Measurements from ENCODE around the gene CELSR2.
"Not testable (repeated sequence)": the region's sequence is repeated elsewhere in the genome, so short reads cannot be mapped to it uniquely, and the experiment has no call there.

CELSR2 gene

DNA sequence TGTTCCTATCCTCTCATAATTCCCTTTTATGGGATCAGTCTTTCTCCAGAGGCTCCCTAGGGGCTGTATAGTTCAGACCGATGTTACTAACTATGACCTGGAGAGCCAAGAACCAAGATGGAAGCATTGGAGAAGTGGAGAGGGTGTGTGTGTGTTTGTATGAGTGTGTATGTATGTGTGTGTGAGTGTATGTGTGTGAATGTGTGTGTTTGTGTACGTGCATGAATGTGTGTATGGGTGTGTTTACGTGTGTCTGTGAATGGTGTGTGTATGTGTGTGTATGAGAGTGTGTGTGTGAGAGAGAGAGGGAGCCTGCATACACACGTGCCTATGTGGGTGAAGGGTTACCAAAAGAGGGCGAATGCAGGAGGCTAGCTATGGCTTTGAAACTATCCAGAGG lies 52.5 kb downstream of the CELSR2 start:
- no peak overlapping the region for H3K4me3 ChIP-seq (ENCODE audit: low read length)
- no peak for DNase-seq (ENCODE audit: low read depth)
- TF ChIP-seq, protein P1, sequence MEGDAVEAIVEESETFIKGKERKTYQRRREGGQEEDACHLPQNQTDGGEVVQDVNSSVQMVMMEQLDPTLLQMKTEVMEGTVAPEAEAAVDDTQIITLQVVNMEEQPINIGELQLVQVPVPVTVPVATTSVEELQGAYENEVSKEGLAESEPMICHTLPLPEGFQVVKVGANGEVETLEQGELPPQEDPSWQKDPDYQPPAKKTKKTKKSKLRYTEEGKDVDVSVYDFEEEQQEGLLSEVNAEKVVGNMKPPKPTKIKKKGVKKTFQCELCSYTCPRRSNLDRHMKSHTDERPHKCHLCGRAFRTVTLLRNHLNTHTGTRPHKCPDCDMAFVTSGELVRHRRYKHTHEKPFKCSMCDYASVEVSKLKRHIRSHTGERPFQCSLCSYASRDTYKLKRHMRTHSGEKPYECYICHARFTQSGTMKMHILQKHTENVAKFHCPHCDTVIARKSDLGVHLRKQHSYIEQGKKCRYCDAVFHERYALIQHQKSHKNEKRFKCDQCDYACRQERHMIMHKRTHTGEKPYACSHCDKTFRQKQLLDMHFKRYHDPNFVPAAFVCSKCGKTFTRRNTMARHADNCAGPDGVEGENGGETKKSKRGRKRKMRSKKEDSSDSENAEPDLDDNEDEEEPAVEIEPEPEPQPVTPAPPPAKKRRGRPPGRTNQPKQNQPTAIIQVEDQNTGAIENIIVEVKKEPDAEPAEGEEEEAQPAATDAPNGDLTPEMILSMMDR (conservative IDR thresholded peaks at IDR 0.05; ENCODE audit: low read length) = no peak

DNA sequence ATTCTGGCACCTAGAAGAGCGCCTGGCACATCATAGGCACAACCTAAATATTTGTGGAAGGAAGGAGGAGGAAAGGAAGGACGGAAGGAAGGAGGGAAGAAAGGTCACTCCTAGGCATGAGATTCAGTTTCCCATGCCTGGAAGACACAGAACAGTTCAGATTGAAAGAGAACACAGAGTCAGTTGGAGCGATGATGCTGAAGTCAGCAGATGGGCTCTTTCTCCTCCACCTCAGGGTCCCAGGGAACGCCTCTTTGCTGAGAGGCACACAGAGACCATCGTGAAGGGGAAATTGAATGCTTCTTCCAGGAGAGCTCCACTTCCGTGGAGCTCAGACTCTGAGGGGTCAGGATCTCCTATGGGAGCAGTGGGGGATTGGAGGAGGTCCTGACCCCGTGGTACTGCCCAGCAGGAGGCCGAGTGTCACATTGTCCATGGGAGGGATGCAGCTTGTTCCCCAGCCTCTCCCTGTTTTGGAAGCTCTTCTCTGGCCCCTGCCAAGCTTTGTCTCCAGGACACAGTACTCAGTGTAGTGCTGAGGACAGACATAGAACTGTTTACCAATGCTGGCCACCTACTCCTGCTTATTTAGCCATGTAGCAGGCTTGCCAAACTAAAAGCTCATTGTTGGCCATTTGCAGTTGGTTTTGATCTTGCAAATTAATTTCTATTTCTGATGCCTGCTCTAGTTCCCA lies 55.0 kb downstream of the CELSR2 start:
- no peak for DNase-seq (ENCODE audit: low read depth)
- H3K4me3 ChIP-seq (ENCODE audit: low read length) = no peak overlapping the region
- TF ChIP-seq, protein P1 (conservative IDR thresholded peaks at IDR 0.05; ENCODE audit: low read length) = no peak

DNA sequence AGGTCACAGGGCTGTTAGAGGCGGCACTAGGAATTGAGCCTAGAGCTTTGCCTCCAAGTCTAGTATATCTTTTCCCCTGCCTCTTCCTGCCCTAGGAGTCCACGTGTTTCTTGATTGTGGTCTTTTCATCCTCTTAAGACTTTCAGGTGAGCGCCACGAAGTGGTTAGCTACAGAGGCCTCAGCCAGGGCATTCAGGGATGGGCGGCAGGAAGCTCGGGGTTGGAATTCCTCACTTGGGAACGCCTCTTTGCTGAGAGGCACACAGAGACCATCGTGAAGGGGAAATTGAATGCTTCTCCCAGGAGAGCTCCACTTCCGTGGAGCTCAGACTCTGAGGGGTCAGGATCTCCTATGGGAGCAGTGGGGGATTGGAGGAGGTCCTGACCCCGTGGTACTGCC lies 56.7 kb downstream of the CELSR2 start:
- DNase-seq (ENCODE audit: low read depth); H3K4me3 ChIP-seq (ENCODE audit: low read length): not testable (repeated sequence)

DNA sequence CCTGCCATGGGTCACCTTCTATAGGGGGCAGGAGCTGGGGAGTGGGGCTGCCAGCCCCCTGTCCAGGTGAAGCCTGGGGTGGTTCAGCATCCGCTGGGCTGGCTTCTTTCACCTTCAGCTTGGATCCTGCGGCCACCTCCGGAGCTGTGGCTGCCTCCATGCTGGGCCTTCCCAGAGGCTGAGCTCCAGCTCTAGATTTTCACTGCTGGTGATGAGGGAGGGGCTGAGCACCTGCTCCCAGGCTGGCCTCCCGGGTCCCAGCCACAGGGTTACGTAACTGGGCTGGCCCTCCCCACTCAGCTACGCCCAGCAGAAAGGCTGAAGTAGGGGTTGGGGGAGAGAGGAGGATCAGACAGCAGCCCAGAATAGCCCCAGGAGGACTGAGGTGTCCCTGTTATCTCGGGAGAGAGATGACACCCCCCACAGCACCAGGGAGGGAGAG lies 57.5 kb downstream of the CELSR2 start, which contains the start of gene MYBPHL:
Gene MYBPHL, minus strand, starts transcription at position 180 of the 442 bp plus-strand sequence. Its CDS starts 20 bp downstream, at position 160.
- DNase-seq (ENCODE audit: low read depth) = no peak
- TF ChIP-seq, protein P1 (conservative IDR thresholded peaks at IDR 0.05; ENCODE audit: low read length) = no peak
- no peak within 1 kb of the TSS for H3K4me3 ChIP-seq (ENCODE audit: low read length)

DNA sequence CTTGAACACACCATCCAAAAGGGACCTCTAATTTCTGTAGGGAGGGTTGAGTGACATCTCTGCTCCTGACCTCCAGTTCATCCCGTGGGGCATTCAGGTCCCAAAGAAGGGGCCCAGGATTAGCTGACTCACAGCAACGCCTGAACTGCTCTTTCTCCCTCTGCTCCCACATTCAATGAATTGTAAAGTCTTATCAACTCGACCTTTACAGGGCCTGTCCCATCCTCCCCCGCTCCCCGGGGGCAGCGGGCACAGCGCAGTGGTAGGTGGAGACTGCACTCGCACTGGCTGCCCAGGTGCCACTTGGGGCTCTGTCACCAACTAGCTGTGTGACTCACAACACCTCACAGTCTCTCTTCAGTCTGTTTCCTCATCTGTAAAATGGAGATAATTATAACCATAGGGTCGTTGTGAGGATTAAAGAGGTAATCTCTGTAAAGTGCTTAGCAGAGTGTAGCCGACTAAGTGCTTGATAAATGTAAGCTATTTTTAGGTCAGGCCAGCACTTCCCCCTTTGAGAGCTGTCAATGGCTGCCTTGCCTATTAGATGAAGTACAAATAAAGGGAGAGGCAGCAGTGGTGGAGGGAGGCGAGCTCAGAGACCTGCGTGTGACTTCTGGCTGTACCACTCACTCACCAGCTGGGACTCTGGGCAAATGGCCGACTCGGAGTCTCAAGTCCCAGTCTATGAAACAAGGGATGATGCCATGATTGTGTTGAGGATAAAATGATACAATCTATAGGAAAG lies 58.1 kb downstream of the CELSR2 start:
- DNase-seq (ENCODE audit: low read depth) = no peak
- no peak overlapping the region for H3K4me3 ChIP-seq (ENCODE audit: low read length)
- TF ChIP-seq, protein P1 (conservative IDR thresholded peaks at IDR 0.05; ENCODE audit: low read length) = no peak

DNA sequence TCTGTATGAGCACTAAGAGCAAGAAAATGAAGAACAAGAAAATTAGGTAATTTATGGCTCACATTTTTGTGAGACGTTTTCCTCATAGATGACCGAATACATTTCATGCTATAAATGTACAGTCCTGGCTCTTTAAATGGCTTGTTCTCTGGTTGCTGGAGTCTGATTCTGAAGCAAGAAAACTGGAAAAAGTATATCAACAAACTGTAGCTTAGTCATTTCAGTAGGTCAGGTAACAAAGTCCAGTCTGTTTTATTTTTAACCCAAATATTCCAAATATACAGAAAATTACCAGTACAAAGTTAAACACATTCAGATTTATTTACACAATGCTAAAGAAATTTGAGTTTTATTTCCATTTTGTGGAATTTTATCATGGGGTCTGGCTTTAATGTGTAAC lies 60.0 kb downstream of the CELSR2 start:
- no peak for DNase-seq (ENCODE audit: low read depth)
- no peak overlapping the region for H3K4me3 ChIP-seq (ENCODE audit: low read length)
- TF ChIP-seq, protein P1 (conservative IDR thresholded peaks at IDR 0.05; ENCODE audit: low read length) = no peak

DNA sequence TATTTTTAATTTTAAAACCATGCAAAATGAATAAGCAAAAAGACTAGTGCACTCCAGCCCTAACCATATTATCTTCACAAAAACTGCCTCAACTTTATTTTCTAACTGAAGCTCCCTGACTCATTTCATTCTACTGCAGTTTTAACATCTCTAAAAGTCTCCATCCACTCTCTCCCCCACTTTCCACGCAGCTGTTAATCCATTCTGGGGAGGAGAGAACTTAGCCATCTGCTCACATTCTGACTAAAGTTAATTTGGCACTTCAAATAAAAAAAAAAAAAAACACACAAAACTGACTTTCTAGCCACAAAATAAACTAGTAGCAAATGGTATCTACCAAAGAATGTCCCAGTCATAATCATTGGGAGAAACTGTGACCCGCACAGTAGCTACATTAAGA lies 62.9 kb downstream of the CELSR2 start:
- TF ChIP-seq, protein P1 (conservative IDR thresholded peaks at IDR 0.05; ENCODE audit: low read length) = no peak
- no peak overlapping the region for H3K4me3 ChIP-seq (ENCODE audit: low read length)
- DNase-seq (ENCODE audit: low read depth) = peak; percentile 34

Data from AG10803 (cell line).